Measurements from ENCODE around the gene CLIP3. TPM values are rescaled to one million over a fixed set of nuclear protein-coding genes. Genes with fewer than 3 reads are reported as not detected.
"Not testable (repeated sequence)": the region's sequence is repeated elsewhere in the genome, so short reads cannot be mapped to it uniquely, and the experiment has no call there.

The CLIP3 gene
- polyA plus RNA-seq, 4 donors, result 58.8 to 71.4 (median 59.9) TPM

- DNase-seq (ENCODE audit: low read depth in 4 of 4, low spot score in 3 of 4), result no peak
These were observed 49.5 kb downstream of the CLIP3 start for GRCh38 chr19:35983177-35983576.

GRCh38 chr19:35980997-35981396, 51.7 kb downstream of the CLIP3 start:
- not testable (repeated sequence) for DNase-seq (ENCODE audit: low read depth in 4 of 4, low spot score in 3 of 4)

- DNase-seq (ENCODE audit: low read depth in 4 of 4, low spot score in 3 of 4), result no peak
These were observed 53.8 kb downstream of the CLIP3 start for GRCh38 chr19:35978832-35979365.

- DNase-seq (ENCODE audit: low read depth in 4 of 4, low spot score in 3 of 4), result no peak
These were observed 54.4 kb downstream of the CLIP3 start for GRCh38 chr19:35978271-35978670.

GRCh38 chr19:35977446-35978222, 55.0 kb downstream of the CLIP3 start:
- DNase-seq (ENCODE audit: low read depth in 4 of 4, low spot score in 3 of 4), result no peak

- DNase-seq (ENCODE audit: low read depth in 4 of 4, low spot score in 3 of 4), result no peak
These were observed 57.0 kb downstream of the CLIP3 start for GRCh38 chr19:35975608-35976214.

- DNase-seq (ENCODE audit: low read depth in 4 of 4, low spot score in 3 of 4), result no peak
These were observed 59.2 kb downstream of the CLIP3 start for GRCh38 chr19:35973487-35973886.

GRCh38 chr19:35966771-35967170, 65.9 kb downstream of the CLIP3 start:
- DNase-seq (ENCODE audit: low read depth in 4 of 4, low spot score in 3 of 4), result no peak

Other genes with a start within 250 kb of the CLIP3 start
- gene PRODH2, start 220.0 kb downstream of the CLIP3 start, polyA plus RNA-seq (ENCODE audit: insufficient read length in 4 of 4), result 10 to 100 TPM in 3 of 4 donors, under 1 TPM in 1; 0.41 to 51.0 (median 25.1) TPM
- 100 to 1,000 TPM in 3 of 4 donors, 1 to 10 TPM in 1; 2.9 to 185 (median 128) TPM for gene NPHS1, start 180.4 kb downstream of the CLIP3 start, polyA plus RNA-seq (ENCODE audit: insufficient read length in 4 of 4)
- 10 to 100 TPM in 2 of 4 donors, 1 to 10 TPM in 2; 1.8 to 12.4 (median 10.1) TPM for gene KIRREL2, start 176.0 kb downstream of the CLIP3 start, polyA plus RNA-seq (ENCODE audit: insufficient read length in 4 of 4)
- gene APLP1, start 164.3 kb downstream of the CLIP3 start, polyA plus RNA-seq (ENCODE audit: insufficient read length in 4 of 4), result 10 to 100 TPM; 23.6 to 48.5 (median 31.7) TPM
- gene NFKBID, start 132.3 kb downstream of the CLIP3 start, polyA plus RNA-seq (ENCODE audit: insufficient read length in 4 of 4), result 1 to 10 TPM; 1.9 to 6.2 (median 4.5) TPM
- gene HCST, start 130.3 kb downstream of the CLIP3 start, polyA plus RNA-seq (ENCODE audit: insufficient read length in 4 of 4), result 1 to 10 TPM; 3.1 to 4.7 (median 3.2) TPM
- 10 to 100 TPM in 3 of 4 donors, 1 to 10 TPM in 1; 8.1 to 26.7 (median 12.8) TPM for gene TYROBP, start 124.6 kb downstream of the CLIP3 start, polyA plus RNA-seq (ENCODE audit: insufficient read length in 4 of 4)
- gene LRFN3, start 96.5 kb downstream of the CLIP3 start, polyA plus RNA-seq (ENCODE audit: insufficient read length in 4 of 4), result 10 to 100 TPM in 3 of 4 donors, 1 to 10 TPM in 1; 9.8 to 17.9 (median 13.7) TPM
- gene SDHAF1, start 37.7 kb downstream of the CLIP3 start, polyA plus RNA-seq (ENCODE audit: insufficient read length in 4 of 4), result 10 to 100 TPM; 10.6 to 17.5 (median 11.4) TPM
- gene SYNE4, start 24.1 kb downstream of the CLIP3 start, polyA plus RNA-seq (ENCODE audit: insufficient read length in 4 of 4), result 10 to 100 TPM in 2 of 4 donors, 1 to 10 TPM in 2; 1.7 to 15.3 (median 10.0) TPM
- gene ALKBH6, start 18.7 kb downstream of the CLIP3 start, polyA plus RNA-seq (ENCODE audit: insufficient read length in 4 of 4), result 10 to 100 TPM; 12.4 to 19.0 (median 15.4) TPM
- gene THAP8, start 21.4 kb upstream of the CLIP3 start, polyA plus RNA-seq (ENCODE audit: insufficient read length in 4 of 4), result 10 to 100 TPM in 2 of 4 donors, 1 to 10 TPM in 2; 6.6 to 15.0 (median 10.2) TPM
- gene WDR62, start 22.0 kb upstream of the CLIP3 start, polyA plus RNA-seq (ENCODE audit: insufficient read length in 4 of 4), result 1 to 10 TPM; 3.2 to 6.4 (median 4.3) TPM
- not detected for gene OVOL3, start 78.3 kb upstream of the CLIP3 start, polyA plus RNA-seq (ENCODE audit: insufficient read length in 4 of 4)
- 10 to 100 TPM; 38.9 to 68.6 (median 42.7) TPM for gene POLR2I, start 82.0 kb upstream of the CLIP3 start, polyA plus RNA-seq (ENCODE audit: insufficient read length in 4 of 4)
- gene TBCB, start 82.6 kb upstream of the CLIP3 start, polyA plus RNA-seq (ENCODE audit: insufficient read length in 4 of 4), result 100 to 1,000 TPM; 101 to 135 (median 111) TPM
- gene CAPNS1, start 107.2 kb upstream of the CLIP3 start, polyA plus RNA-seq (ENCODE audit: insufficient read length in 4 of 4), result 100 to 1,000 TPM; 461 to 599 (median 568) TPM
- 10 to 100 TPM; 22.8 to 44.9 (median 27.0) TPM for gene COX7A1, start 119.6 kb upstream of the CLIP3 start, polyA plus RNA-seq (ENCODE audit: insufficient read length in 4 of 4)
- 1 to 10 TPM; 5.5 to 9.1 (median 6.6) TPM for gene ZNF565, start 181.8 kb upstream of the CLIP3 start, polyA plus RNA-seq (ENCODE audit: insufficient read length in 4 of 4)
- 100 to 1,000 TPM; 120 to 179 (median 134) TPM for gene ZNF146, start 182.2 kb upstream of the CLIP3 start, polyA plus RNA-seq (ENCODE audit: insufficient read length in 4 of 4)

Data from left renal pelvis (tissue), 4 donors.